ENCODE results near the gene ARRDC5.
"Not testable (repeated sequence)": the region's sequence is repeated elsewhere in the genome, so short reads cannot be mapped to it uniquely, and the experiment has no call there.

ARRDC5 gene

DNA sequence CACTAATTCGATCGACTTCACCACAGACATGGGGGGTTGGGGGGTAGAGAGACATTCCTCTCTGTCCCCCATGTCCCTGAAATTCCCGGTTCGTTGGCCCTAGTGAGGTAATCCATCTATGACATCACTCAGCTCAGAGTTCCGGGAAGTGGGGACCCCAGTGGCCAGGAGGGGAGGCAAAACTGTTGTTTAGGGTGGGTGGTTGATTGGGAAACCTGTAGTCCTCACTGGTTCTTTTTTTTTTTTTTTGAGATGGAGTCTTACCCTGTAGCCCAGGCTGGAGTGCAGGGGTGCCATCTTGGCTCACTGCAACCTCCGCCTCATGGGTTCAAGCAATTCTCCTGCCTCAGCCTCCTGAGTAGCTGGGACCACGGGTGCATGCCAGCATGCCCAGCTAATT, at the start of gene ARRDC5:
TSS of gene ARRDC5 (minus strand) at position 101 of the 400 bp plus-strand sequence. CDS start at position 30, 71 bp downstream.
- H3K36me3 ChIP-seq (ENCODE audit: control insufficient read depth, low read length), result no peaks in the 10 kb centered on the region
- no peaks in the 10 kb centered on the region for H3K27me3 ChIP-seq (ENCODE audit: control insufficient read depth, low read length)
- H3K9me3 ChIP-seq (ENCODE audit: control insufficient read depth, insufficient read depth, low read length), result no peaks in the 10 kb centered on the region
- H3K4me3 ChIP-seq (ENCODE audit: low read length), result no peak within 1 kb of the TSS
- peaks cover under 1% of the 10 kb centered on the region for H3K4me1 ChIP-seq (ENCODE audit: control insufficient read depth, low read length)
- no peaks in the 10 kb centered on the region for H3F3A ChIP-seq (ENCODE audit: control insufficient read depth, insufficient read depth)
- no peaks in the 10 kb centered on the region for H4K20me1 ChIP-seq (ENCODE audit: control insufficient read depth, insufficient read depth, low read depth, low read length)
- H3K9me2 ChIP-seq (replicated peaks; ENCODE audit: control insufficient read depth, low read length), result no peaks in the 10 kb centered on the region
- H3K27ac ChIP-seq (ENCODE audit: low read depth, low read length), result no peak within 1 kb of the TSS
- TF ChIP-seq CTCF (IDR thresholded peaks at IDR 0.05; ENCODE audit: low read depth, low read length, poor library complexity, severe bottlenecking), result no peak
- TF ChIP-seq EZH2phosphoT487 (IDR thresholded peaks at IDR 0.05; ENCODE audit: borderline replicate concordance, low read length), result no peak
- no peak within 1 kb of the TSS for H3K4me2 ChIP-seq (ENCODE audit: low read length)
- no peaks in the 10 kb centered on the region for H3K79me2 ChIP-seq (ENCODE audit: control insufficient read depth, low read length)

GRCh38 chr19:4951656-4952055, 49.0 kb upstream of the ARRDC5 start:
- Histone ChIP-seq H3K27me3 (ENCODE audit: control insufficient read depth, low read length) (no peaks in the 10 kb centered on the region), H3K9me3 (ENCODE audit: control insufficient read depth, insufficient read depth, low read length) (no peaks in the 10 kb centered on the region), H3K27ac (ENCODE audit: low read depth, low read length) (no peak overlapping the region), H3K4me2 (ENCODE audit: low read length) (no peak overlapping the region), H4K20me1 (ENCODE audit: control insufficient read depth, insufficient read depth, low read depth, low read length) (no peaks in the 10 kb centered on the region), H3K9me2 (replicated peaks; ENCODE audit: control insufficient read depth, low read length) (no peaks in the 10 kb centered on the region), H3K36me3 (ENCODE audit: control insufficient read depth, low read length) (peaks cover 92% of the 10 kb centered on the region), H3K79me2 (ENCODE audit: control insufficient read depth, low read length) (peaks cover 31% of the 10 kb centered on the region), H3K4me3 (ENCODE audit: low read length) (no peak overlapping the region), H3F3A (ENCODE audit: control insufficient read depth, insufficient read depth) (peaks cover 9% of the 10 kb centered on the region), H3K4me1 (ENCODE audit: control insufficient read depth, low read length) (no peaks in the 10 kb centered on the region)
- no peak for TF ChIP-seq CTCF (IDR thresholded peaks at IDR 0.05; ENCODE audit: low read depth, low read length, poor library complexity, severe bottlenecking)
- no peak for TF ChIP-seq EZH2phosphoT487 (IDR thresholded peaks at IDR 0.05; ENCODE audit: borderline replicate concordance, low read length)

- not testable (repeated sequence) for H3K4me3 ChIP-seq (ENCODE audit: low read length); H3K27me3 ChIP-seq (ENCODE audit: control insufficient read depth, low read length); H3K4me2 ChIP-seq (ENCODE audit: low read length); H4K20me1 ChIP-seq (ENCODE audit: control insufficient read depth, insufficient read depth, low read depth, low read length); H3K4me1 ChIP-seq (ENCODE audit: control insufficient read depth, low read length); H3K9me2 ChIP-seq (replicated peaks; ENCODE audit: control insufficient read depth, low read length); H3K27ac ChIP-seq (ENCODE audit: low read depth, low read length); H3F3A ChIP-seq (ENCODE audit: control insufficient read depth, insufficient read depth); H3K9me3 ChIP-seq (ENCODE audit: control insufficient read depth, insufficient read depth, low read length)
- peaks cover 92% of the 10 kb centered on the region for H3K36me3 ChIP-seq (ENCODE audit: control insufficient read depth, low read length)
- peaks cover 38% of the 10 kb centered on the region for H3K79me2 ChIP-seq (ENCODE audit: control insufficient read depth, low read length)
Measured at GRCh38 chr19:4950650-4951049, 48.0 kb upstream of the ARRDC5 start.

DNA sequence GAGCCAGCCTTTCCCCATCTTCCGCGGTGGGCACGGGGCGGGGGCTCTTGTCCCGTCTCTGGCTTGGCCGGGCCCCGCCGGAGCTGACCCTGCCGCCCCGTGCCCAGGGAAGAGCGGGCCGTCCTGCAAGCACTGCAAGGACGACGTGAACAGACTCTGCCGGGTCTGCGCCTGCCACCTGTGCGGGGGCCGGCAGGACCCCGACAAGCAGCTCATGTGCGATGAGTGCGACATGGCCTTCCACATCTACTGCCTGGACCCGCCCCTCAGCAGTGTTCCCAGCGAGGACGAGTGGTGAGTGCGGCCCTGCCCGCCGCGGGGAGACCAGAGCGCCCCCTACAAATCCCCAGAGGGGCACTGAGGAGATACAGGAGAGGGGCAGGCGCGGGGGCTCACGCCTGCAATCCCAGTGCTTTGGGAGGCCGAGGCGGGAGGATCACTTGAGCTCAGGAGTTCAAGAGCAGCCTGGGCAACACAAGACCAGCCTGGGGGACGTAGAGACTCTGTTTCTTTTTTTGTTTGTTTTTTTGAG, 39.0 kb upstream of the ARRDC5 start:
- peaks cover 78% of the 10 kb centered on the region for H3K79me2 ChIP-seq (ENCODE audit: control insufficient read depth, low read length)
- H3K4me2 ChIP-seq (ENCODE audit: low read length); H3F3A ChIP-seq (ENCODE audit: control insufficient read depth, insufficient read depth); H3K4me1 ChIP-seq (ENCODE audit: control insufficient read depth, low read length); H3K4me3 ChIP-seq (ENCODE audit: low read length); H3K27me3 ChIP-seq (ENCODE audit: control insufficient read depth, low read length); H4K20me1 ChIP-seq (ENCODE audit: control insufficient read depth, insufficient read depth, low read depth, low read length); H3K27ac ChIP-seq (ENCODE audit: low read depth, low read length); H3K9me2 ChIP-seq (replicated peaks; ENCODE audit: control insufficient read depth, low read length); H3K9me3 ChIP-seq (ENCODE audit: control insufficient read depth, insufficient read depth, low read length): not testable (repeated sequence)
- H3K36me3 ChIP-seq (ENCODE audit: control insufficient read depth, low read length), result peaks cover 98% of the 10 kb centered on the region

Data from DOHH2 (cell line).